ENCODE measurements around the gene ZNF689. TPM values are rescaled to one million over a fixed set of nuclear protein-coding genes. Genes with fewer than 3 reads are reported as not detected.

ZNF689 gene
- total and polyA plus RNA-seq, 2 of the 13 experiments (the other 11 are each of a cell fraction or from before 2014, with no cell fraction given) = 9.7 to 19.5 TPM

GRCh38 chr16:30570636-30571444 is 39.3 kb downstream of the ZNF689 start (continued):
- TF ChIP-seq PHF8 (CRISPR knock-in tag; IDR thresholded peaks at IDR 0.05) (peak; percentile 5; the same call in 1 of the 2 replicates), AHR (CRISPR knock-in tag; IDR thresholded peaks at IDR 0.05) (0 out of 2 replicates have a peak, but pooled peaks have one; percentile 21), NFKB2 (CRISPR knock-in tag; IDR thresholded peaks at IDR 0.05; ENCODE audit: borderline replicate concordance) (no peak), ZNF234 (CRISPR knock-in tag; conservative IDR thresholded peaks at IDR 0.05) (0 out of 2 replicates have a peak, but pooled peaks have one; percentile 58), POLR2A (IDR thresholded peaks at IDR 0.05; ENCODE audit: insufficient read depth in 1 of 2, low read depth in 2 of 2, low read length in 2 of 2) (peak in 1 of 2 experiments; percentile 39; a peak in 1 of 4 replicates), BRCA1 (CRISPR knock-in tag; IDR thresholded peaks at IDR 0.05) (0 out of 2 replicates have a peak, but pooled peaks have one; percentile 77), ZNF441 (CRISPR knock-in tag; IDR thresholded peaks at IDR 0.05; ENCODE audit: borderline replicate concordance) (peak; percentile 23; the same call in 1 of the 2 replicates), FIP1L1 (IDR thresholded peaks at IDR 0.05; ENCODE audit: borderline replicate concordance, insufficient read depth, low read depth, low read length) (no peak), NR1H2 (CRISPR knock-in tag; IDR thresholded peaks at IDR 0.05; ENCODE audit: borderline replicate concordance, low read depth) (no peak), GPN1 (CRISPR knock-in tag; IDR thresholded peaks at IDR 0.05; ENCODE audit: borderline replicate concordance) (no peak), ZNF550 (CRISPR knock-in tag; IDR thresholded peaks at IDR 0.05; ENCODE audit: borderline replicate concordance) (peak; percentile 2; the same call in 1 of the 2 replicates), ATF7-NPFF (CRISPR knock-in tag; IDR thresholded peaks at IDR 0.05; ENCODE audit: low read depth) (0 out of 2 replicates have a peak, but pooled peaks have one; percentile 71), ZNF501 (CRISPR knock-in tag; IDR thresholded peaks at IDR 0.05) (peak; percentile 51; the same call in 1 of the 2 replicates), SRSF1 (optimal IDR thresholded peaks at IDR 0.05; ENCODE audit: low read depth, low read length) (peak; percentile 31), ZSCAN29 (CRISPR knock-in tag; conservative IDR thresholded peaks at IDR 0.05) (0 out of 2 replicates have a peak, but pooled peaks have one; percentile 17), MEIS2 (CRISPR knock-in tag; IDR thresholded peaks at IDR 0.05) (peak; percentile 10; the same call in 1 of the 2 replicates), NR0B2 (CRISPR knock-in tag; IDR thresholded peaks at IDR 0.05) (peak; percentile 34; the same call in 1 of the 2 replicates), ZFP41 (CRISPR knock-in tag; IDR thresholded peaks at IDR 0.05; ENCODE audit: borderline replicate concordance) (0 out of 2 replicates have a peak, but pooled peaks have one; percentile 48), RAD21 (CRISPR knock-in tag; IDR thresholded peaks at IDR 0.05) (no peak), SNAPC4 (CRISPR knock-in tag; IDR thresholded peaks at IDR 0.05) (0 out of 2 replicates have a peak, but pooled peaks have one; percentile 35), ZNF350 (CRISPR knock-in tag; IDR thresholded peaks at IDR 0.05; ENCODE audit: borderline replicate concordance, low read depth) (peak; percentile 54; the same call in 1 of the 2 replicates), SKI (IDR thresholded peaks at IDR 0.05; ENCODE audit: partially characterized antibody) (no peak)

Data from HepG2 (cell line).